Panc1 (cell line): ENCODE results near the gene ARHGAP31. TPM values are rescaled to one million over a fixed set of nuclear protein-coding genes. Genes with fewer than 3 reads are reported as not detected.

Experiments
- ATAC-seq: fragments of 200-7000 bp; cut with Tn5 transposase; 2 replicates; pipeline ENCODE4 v1.9.1; 2020; ENCODE audit warnings: mild to moderate bottlenecking, moderate library complexity
- BruUV-seq: library from RNA; stranded (reverse); fragments of 400-500 nt; replicated peaks from 2 replicates; lab custom pipeline; 2021; lab: Mats Ljungman, UMichigan
- CTCF ChIA-PET: fragments of 300-600 bp; sonication (Branson Sonifier 250); formaldehyde crosslinking; loops from one replicate; lab custom pipeline; 2022; ENCODE audit warnings: antibody characterized with exemption; lab: Charles Lee
- POLR2A ChIA-PET: fragments of 300-600 bp; sonication (Branson Sonifier 250); formaldehyde crosslinking; loops from one replicate; lab custom pipeline; 2022; ENCODE audit warnings: antibody characterized with exemption; lab: Charles Lee
- DNase-seq: peaks from one replicate; pipeline ENCODE4 v3.0.0-alpha.2; 2010; ENCODE audit warnings: low read depth, low spot score
- H3K27ac ChIP-seq: 2 replicates; pipeline ENCODE4 v1.5.1; 2011; ENCODE audit warnings: mild to moderate bottlenecking, low read length, inconsistent platforms
- H3K27me3 ChIP-seq: fragments of 200-500 bp; sonication (Bioruptor generic); 2 replicates; pipeline ENCODE4 v1.6.0; 2014; ENCODE audit warnings: low read length, inconsistent platforms; ENCODE audit not compliant: control insufficient read depth, insufficient read depth
- H3K36me3 ChIP-seq: fragments of 200-500 bp; sonication (Bioruptor generic); 2 replicates; pipeline ENCODE4 v1.5.1; 2014; ENCODE audit warnings: inconsistent platforms, mild to moderate bottlenecking, low read length, moderate library complexity; ENCODE audit not compliant: control insufficient read depth, insufficient read depth
- H3K4me1 ChIP-seq: 2 replicates; pipeline ENCODE4 v1.5.1; 2011; ENCODE audit warnings: inconsistent platforms, mild to moderate bottlenecking, low read length, moderate library complexity; ENCODE audit not compliant: control insufficient read depth, insufficient read depth
- H3K4me3 ChIP-seq, 2 experiments: 2 replicates each; pipeline ENCODE4 v1.5.1; 2011 to 2012; ENCODE audit warnings: low read depth in 2 of 2, low read length in 2 of 2, mild to moderate bottlenecking in 2 of 2, inconsistent platforms in 1 of 2, moderate library complexity in 1 of 2
- H3K9me3 ChIP-seq: fragments of 200-500 bp; sonication (Bioruptor generic); 2 replicates; pipeline ENCODE4 v1.5.1; 2014; ENCODE audit warnings: low read depth, mild to moderate bottlenecking, inconsistent platforms, low read length, moderate library complexity; ENCODE audit not compliant: control insufficient read depth, insufficient read depth
- POLR2AphosphoS5 ChIP-seq: IDR thresholded peaks from 2 replicates; pipeline ENCODE4 v1.6.1; 2012; ENCODE audit warnings: mild to moderate bottlenecking, low read depth, low read length, moderate library complexity
- SIN3A ChIP-seq: IDR thresholded peaks from 2 replicates; pipeline ENCODE4 v1.6.1; 2012; ENCODE audit warnings: low read depth, mild to moderate bottlenecking, low read length, moderate library complexity, borderline replicate concordance; ENCODE audit not compliant: insufficient read depth
- TCF7L2 ChIP-seq: IDR thresholded peaks from 2 replicates; pipeline ENCODE4 v1.6.1; 2011; ENCODE audit warnings: mild to moderate bottlenecking, low read depth, low read length, inconsistent platforms
- in situ Hi-C: cut with HindIII; loops from 2 replicates; pipeline ENCODE4 v1.10.0; 2016; ENCODE audit warnings: low sequenced_read_pairs, low pct_unique_long_range_greater_than_20kb
- intact Hi-C: fragments of 100-400 bp; cut with micrococcal nuclease; formaldehyde crosslinking; loops from one replicate; pipeline ENCODE4 v1.10.0; 2022; ENCODE audit not compliant: unreplicated experiment
- total RNA-seq: library from RNA; stranded (reverse); gene quantifications from one replicate; pipeline ENCODE4 v1.2.1, GENCODE V29; 2021; ENCODE audit not compliant: unreplicated experiment
- TF ChIP-seq, protein P1 (sequence below), 2 experiments: IDR thresholded peaks; 2 replicates each; pipeline ENCODE4 v1.6.1; 2011 to 2012; ENCODE audit warnings: low read depth in 2 of 2, control low read depth in 1 of 2, low read length in 1 of 2, mild to moderate bottlenecking in 1 of 2, moderate library complexity in 1 of 2; ENCODE audit not compliant: insufficient read depth in 1 of 2
- TF ChIP-seq, protein P2 (sequence below): fragments of 450-650 bp; IDR thresholded peaks from 2 replicates; pipeline ENCODE4 v1.5.1; 2017; ENCODE audit warnings: mild to moderate bottlenecking

Gene ARHGAP31
- total RNA-seq, 1 experiment from 2014 or later, result 7.6 TPM

DNA sequence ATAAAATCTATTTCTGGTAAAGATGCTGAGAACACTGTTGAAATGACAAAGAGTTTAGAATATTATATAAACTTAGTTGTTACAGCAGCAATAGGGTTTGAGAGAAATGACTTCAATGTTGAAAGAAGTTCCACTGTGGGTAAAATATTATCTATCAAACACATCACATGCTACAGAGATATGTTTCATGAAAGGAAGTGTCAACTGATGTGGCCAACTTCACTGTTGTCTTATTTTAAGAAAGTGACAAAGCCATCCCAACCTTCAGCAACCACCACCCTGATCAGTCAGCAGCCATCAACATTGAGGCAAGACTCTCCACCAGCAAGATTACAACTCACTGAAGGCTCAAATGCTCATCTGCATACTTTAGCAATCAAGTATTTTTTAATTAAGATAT, 149.0 kb downstream of the ARHGAP31 start:
- TF ChIP-seq TCF7L2, result no peak
- no peak for TF ChIP-seq POLR2AphosphoS5
- TF ChIP-seq, protein P1, sequence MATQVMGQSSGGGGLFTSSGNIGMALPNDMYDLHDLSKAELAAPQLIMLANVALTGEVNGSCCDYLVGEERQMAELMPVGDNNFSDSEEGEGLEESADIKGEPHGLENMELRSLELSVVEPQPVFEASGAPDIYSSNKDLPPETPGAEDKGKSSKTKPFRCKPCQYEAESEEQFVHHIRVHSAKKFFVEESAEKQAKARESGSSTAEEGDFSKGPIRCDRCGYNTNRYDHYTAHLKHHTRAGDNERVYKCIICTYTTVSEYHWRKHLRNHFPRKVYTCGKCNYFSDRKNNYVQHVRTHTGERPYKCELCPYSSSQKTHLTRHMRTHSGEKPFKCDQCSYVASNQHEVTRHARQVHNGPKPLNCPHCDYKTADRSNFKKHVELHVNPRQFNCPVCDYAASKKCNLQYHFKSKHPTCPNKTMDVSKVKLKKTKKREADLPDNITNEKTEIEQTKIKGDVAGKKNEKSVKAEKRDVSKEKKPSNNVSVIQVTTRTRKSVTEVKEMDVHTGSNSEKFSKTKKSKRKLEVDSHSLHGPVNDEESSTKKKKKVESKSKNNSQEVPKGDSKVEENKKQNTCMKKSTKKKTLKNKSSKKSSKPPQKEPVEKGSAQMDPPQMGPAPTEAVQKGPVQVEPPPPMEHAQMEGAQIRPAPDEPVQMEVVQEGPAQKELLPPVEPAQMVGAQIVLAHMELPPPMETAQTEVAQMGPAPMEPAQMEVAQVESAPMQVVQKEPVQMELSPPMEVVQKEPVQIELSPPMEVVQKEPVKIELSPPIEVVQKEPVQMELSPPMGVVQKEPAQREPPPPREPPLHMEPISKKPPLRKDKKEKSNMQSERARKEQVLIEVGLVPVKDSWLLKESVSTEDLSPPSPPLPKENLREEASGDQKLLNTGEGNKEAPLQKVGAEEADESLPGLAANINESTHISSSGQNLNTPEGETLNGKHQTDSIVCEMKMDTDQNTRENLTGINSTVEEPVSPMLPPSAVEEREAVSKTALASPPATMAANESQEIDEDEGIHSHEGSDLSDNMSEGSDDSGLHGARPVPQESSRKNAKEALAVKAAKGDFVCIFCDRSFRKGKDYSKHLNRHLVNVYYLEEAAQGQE (IDR thresholded peaks at IDR 0.05; ENCODE audit: insufficient read depth in 1 of 2, low read depth in 2 of 2, low read length in 1 of 2), result no peak
- TF ChIP-seq, protein P2, sequence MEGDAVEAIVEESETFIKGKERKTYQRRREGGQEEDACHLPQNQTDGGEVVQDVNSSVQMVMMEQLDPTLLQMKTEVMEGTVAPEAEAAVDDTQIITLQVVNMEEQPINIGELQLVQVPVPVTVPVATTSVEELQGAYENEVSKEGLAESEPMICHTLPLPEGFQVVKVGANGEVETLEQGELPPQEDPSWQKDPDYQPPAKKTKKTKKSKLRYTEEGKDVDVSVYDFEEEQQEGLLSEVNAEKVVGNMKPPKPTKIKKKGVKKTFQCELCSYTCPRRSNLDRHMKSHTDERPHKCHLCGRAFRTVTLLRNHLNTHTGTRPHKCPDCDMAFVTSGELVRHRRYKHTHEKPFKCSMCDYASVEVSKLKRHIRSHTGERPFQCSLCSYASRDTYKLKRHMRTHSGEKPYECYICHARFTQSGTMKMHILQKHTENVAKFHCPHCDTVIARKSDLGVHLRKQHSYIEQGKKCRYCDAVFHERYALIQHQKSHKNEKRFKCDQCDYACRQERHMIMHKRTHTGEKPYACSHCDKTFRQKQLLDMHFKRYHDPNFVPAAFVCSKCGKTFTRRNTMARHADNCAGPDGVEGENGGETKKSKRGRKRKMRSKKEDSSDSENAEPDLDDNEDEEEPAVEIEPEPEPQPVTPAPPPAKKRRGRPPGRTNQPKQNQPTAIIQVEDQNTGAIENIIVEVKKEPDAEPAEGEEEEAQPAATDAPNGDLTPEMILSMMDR, result no peak
- TF ChIP-seq SIN3A, result no peak
- H3K27me3 ChIP-seq, result no peaks in the 10 kb centered on the region
- DNase-seq (no peak), ATAC-seq (no peak)
- ChIA-PET POLR2A (interaction anchor here (0.6 to 0.7 kb wide), 3 partner anchors 28 to 304 kb away, joined by 4 to 16 read pairs (median 6); no protein-coding TSS in a partner anchor), CTCF (no interaction called here)
- no peak overlapping the region for H3K27ac ChIP-seq
- no peaks in the 10 kb centered on the region for H3K4me1 ChIP-seq
- in situ Hi-C loops, result no loop called here
- H3K9me3 ChIP-seq, result no peaks in the 10 kb centered on the region
- no TSS peak for BruUV-seq
- no peak overlapping the region for H3K4me3 ChIP-seq
- peaks cover 13% of the 10 kb centered on the region for H3K36me3 ChIP-seq
- intact Hi-C loops, result no loop called here

DNA sequence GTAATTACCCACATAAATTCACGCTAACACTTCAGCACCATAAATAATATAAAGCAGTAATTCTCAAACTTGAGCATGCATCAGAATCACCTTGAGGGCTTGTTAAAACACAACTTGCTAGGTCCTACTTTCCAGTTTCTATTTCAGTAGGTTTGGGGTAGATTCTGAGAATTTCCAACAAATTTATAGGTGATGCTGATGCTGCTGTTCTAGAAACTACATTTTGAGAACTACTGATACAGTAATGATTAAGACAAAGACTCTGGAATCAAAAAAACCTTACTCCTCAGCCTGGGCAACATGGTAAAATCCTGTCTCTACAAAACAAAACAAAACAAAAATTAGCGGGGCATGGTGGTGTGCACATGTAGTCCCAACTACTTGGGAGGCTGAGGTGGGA, 150.4 kb downstream of the ARHGAP31 start:
- Histone ChIP-seq H3K27me3 (no peaks in the 10 kb centered on the region), H3K27ac (no peak overlapping the region), H3K9me3 (no peaks in the 10 kb centered on the region), H3K4me3 (no peak overlapping the region), H3K4me1 (no peaks in the 10 kb centered on the region), H3K36me3 (peaks cover 17% of the 10 kb centered on the region)
- in situ Hi-C loops, result no loop called here
- CTCF ChIA-PET, result no interaction called here
- BruUV-seq, result no TSS peak
- no peak for ATAC-seq
- DNase-seq, result no peak
- TF ChIP-seq, protein P1 (IDR thresholded peaks at IDR 0.05; ENCODE audit: insufficient read depth in 1 of 2, low read depth in 2 of 2, low read length in 1 of 2), result no peak
- POLR2A ChIA-PET, result no interaction called here
- intact Hi-C loops, result no loop called here
